GM21528 (cell line): ENCODE data around the gene IL6ST.
A peak's percentile ranks its signal among the peaks of the same experiment; 100 is the strongest.

ENCODE experiments used
- ATAC-seq: cut with Tn5 transposase; IDR thresholded peaks from one replicate; pipeline ENCODE4 v1.9.1; 2021; ENCODE audit warnings: mild to moderate bottlenecking, moderate library complexity; ENCODE audit not compliant: unreplicated experiment, low FRiP score

The IL6ST gene

GRCh38 chr5:55923865-55924500 lies 70.8 kb downstream of the IL6ST start:
- ATAC-seq: no peak

GRCh38 chr5:55923177-55923771 lies 71.5 kb downstream of the IL6ST start:
- no peak for ATAC-seq

- no peak for ATAC-seq
Observed at GRCh38 chr5:55921617-55922016, 73.1 kb downstream of the IL6ST start.

GRCh38 chr5:55920784-55921183 lies 74.0 kb downstream of the IL6ST start:
- ATAC-seq: no peak

- no peak for ATAC-seq
Observed at GRCh38 chr5:55919625-55920024, 75.1 kb downstream of the IL6ST start.

GRCh38 chr5:55918087-55919035 lies 76.4 kb downstream of the IL6ST start:
- ATAC-seq: no peak

GRCh38 chr5:55917402-55918086 lies 77.2 kb downstream of the IL6ST start:
- no peak for ATAC-seq

- ATAC-seq: no peak
Observed at GRCh38 chr5:55916986-55917385, 77.8 kb downstream of the IL6ST start.

GRCh38 chr5:55915783-55916182 lies 79.0 kb downstream of the IL6ST start:
- ATAC-seq: no peak

- no peak for ATAC-seq
Observed at GRCh38 chr5:55914971-55915370, 79.8 kb downstream of the IL6ST start.

GRCh38 chr5:55913466-55914413 lies 81.0 kb downstream of the IL6ST start:
- ATAC-seq: peak; percentile 95

- no peak for ATAC-seq
Observed at GRCh38 chr5:55911784-55912653, 82.7 kb downstream of the IL6ST start.

GRCh38 chr5:55908804-55909203 lies 86.0 kb downstream of the IL6ST start:
- no peak for ATAC-seq

GRCh38 chr5:55907927-55908326 lies 86.8 kb downstream of the IL6ST start:
- no peak for ATAC-seq

GRCh38 chr5:55905251-55905650 lies 89.5 kb downstream of the IL6ST start:
- no peak for ATAC-seq

GRCh38 chr5:55904152-55904551 lies 90.6 kb downstream of the IL6ST start:
- ATAC-seq: no peak

- peak; percentile 65 for ATAC-seq
Observed at GRCh38 chr5:55903121-55903701, 91.6 kb downstream of the IL6ST start.

- ATAC-seq: no peak
Observed at GRCh38 chr5:55902696-55903095, 92.1 kb downstream of the IL6ST start.
